SHP77 treated with DMSO at 0.1 percent for 48 hours (cell line): ENCODE data around the gene SAV1.
"Not testable (repeated sequence)": the region's sequence is repeated elsewhere in the genome, so short reads cannot be mapped to it uniquely, and the experiment has no call there.

Experiments used
- DNase-seq: peaks from one replicate; lab custom pipeline; 2025; lab: John Stamatoyannopoulos, UW

Gene SAV1

DNA sequence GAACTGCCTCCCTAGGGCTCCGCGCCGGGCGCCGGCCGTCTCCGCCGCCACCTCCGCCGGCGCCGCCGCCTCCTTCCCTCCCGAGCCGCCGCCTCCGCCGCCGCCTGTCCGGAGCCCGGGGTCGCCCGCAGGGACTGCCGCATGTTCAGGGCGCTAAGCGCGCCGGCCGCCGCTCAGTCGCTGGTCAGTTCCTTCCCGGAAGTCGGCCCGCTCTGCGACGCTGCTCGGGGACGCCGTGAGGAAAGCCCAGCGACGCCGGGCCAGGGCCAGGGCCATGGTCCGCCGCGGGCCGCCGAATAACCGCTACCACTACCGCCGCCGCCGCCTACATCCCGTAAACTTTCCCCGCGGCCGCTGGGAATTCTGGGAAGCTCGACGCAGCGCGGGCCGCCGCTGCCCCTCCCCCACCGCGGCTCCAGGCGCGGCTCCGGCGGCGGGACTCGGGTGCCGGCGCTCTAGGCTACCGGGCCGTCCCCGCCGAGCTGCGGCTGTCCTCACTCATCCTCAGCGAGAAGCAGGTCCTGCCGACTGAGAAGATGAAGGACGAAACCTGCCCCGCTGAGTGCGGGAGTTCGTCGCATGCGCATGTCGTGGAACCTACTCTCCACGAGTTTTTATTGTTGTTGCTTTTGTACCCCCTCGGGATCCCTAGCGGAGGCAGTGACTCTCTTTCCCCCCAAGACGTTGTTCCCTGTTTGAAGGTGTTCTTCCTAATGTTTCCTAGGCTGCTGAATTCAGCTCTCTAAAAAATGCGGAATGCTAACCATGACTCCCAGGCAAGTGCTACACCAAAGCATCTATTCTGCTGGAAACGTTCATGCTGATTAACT, at the start of gene SAV1:
SAV1 (minus strand) TSS at position 311 of the 830 bp plus-strand sequence. CDS start 339 bp downstream, outside the sequence.
- DNase-seq, result peak; percentile 74

DNA sequence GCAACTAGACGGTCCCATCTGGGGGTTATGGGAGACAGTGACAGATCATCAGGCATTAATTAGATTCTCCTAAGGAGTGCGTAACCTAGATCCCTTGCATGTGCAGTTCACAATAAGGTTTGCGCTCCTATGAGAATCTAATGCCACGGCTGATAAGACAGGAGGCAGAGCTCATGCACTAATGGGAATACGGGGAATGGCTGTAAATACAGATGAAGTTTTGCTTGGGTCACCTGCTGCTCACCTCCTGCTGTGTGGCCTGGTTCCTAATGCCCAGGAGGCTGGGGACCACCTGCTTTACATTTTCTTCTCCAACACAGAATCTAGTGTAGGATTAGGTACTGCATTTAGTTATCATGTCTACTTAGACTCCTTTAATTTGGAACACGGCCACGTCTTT, 49.7 kb upstream of the SAV1 start:
- no peak for DNase-seq

GRCh38 chr14:50714450-50715073, 46.5 kb upstream of the SAV1 start:
- no peak for DNase-seq

DNA sequence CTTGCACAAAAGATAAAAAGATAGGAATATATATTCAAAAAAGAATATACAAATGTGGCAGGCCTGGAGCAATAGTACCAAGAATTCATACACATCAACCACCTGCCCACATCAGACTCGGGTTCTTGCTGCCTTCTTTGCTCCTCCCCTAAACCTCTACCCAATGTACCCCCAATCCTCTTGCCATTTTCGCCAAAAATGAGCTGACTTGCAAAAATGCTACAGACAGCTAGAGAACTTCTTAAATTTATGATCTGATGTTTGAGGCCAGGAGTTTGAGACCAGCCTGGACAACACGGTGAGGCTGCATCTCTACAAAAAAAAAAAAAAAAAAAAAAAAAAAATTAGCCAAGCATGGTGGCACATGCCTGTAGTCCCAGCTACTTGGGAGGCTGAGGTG, 42.9 kb upstream of the SAV1 start:
- no peak for DNase-seq

- DNase-seq, result no peak
Observed at GRCh38 chr14:50705026-50705593, 37.0 kb upstream of the SAV1 start.

GRCh38 chr14:50704454-50705010, 36.4 kb upstream of the SAV1 start:
- DNase-seq, result no peak

DNA sequence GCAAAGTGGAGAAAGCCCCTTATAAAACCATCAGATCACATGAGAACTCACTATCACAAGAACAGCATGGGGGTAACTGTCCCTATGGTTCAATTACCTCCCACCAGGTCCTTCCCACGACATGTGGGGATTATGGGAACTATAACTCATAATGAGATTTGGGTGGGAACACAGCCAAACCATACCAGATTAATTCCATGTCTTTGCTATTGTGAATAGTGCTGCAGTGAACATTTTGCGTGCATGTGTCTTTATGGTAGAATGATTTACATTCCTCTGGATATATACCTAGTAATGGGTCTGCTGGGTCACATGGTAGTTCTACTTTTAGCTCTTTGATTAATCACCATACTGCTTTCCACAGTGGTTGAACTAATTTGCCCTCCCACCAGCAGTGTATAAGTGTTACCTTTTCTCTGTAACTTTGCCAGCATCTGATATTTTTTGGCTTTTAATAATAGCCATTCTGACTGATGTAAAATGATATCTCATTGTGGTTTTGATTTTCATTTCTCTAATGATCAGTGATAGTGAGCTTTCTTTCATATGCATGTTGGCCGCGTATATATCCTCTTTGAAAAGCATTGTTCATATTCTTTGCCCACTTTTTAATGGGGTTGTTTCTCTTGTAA, 29.7 kb upstream of the SAV1 start:
- no peak for DNase-seq

GRCh38 chr14:50694260-50694659, 26.2 kb upstream of the SAV1 start:
- not testable (repeated sequence) for DNase-seq

GRCh38 chr14:50688875-50689274, 20.8 kb upstream of the SAV1 start:
- DNase-seq, result no peak

- DNase-seq, result no peak
Observed at GRCh38 chr14:50679674-50680073, 11.6 kb upstream of the SAV1 start.

GRCh38 chr14:50678163-50678562, 10.1 kb upstream of the SAV1 start:
- DNase-seq, result no peak

DNA sequence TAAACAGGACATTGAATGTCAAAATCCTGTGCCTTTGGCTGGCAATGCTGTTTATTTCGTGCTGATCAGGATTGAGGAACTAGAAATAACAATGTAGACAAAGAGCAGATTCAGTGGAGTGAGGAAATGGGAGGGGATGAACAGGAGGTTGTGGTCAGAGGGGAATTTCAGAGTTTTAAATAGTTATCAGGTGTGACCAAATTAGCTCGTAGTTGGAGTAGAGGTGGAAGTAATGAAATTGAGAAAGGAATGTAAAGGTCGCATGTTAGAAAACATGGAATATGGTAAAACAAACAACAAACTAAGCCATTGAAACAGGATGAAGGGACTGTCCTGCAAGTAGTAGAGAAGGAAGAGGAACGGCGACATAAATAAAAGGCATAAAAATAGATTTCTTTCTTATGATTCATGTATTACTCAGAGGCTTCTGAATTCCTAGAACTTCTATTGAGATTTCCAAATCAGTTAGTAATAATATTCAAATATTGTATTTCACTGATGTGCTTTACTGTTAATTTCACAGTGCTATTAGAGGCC, 9.5 kb upstream of the SAV1 start:
- no peak for DNase-seq

DNA sequence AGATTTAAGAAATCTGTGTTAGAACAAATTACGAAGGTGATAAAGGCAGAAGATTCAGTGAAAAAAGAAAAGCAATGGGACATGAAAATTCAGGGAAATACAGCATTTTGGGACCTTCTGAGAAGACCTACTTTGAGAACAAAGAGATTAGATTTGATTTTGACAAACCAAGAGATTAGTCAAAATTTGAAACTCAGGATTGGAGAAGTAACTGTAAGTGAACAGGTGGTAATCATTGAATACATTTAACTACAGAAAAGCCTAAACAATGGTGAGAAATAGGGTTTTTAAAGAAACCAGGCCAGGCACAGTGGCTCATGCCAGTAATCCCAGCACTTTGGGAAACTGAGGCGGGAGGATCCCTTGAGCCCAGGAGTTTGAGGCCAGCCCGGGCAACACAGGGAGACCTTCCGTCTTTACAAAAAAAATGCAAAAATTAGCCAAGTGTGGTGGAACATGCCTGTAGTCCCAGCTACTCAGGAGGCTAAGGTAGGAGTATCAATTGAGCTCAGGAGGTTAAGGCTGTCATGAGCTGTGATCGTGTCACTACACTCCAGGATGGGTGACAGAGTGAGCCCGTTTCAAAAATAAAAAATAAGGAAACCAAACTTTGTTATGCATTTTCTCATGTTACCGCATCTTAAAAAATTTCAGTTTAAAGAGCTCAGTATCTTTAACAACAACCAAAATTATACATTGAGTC, 8.9 kb upstream of the SAV1 start:
- no peak for DNase-seq

GRCh38 chr14:50675597-50675996, 7.5 kb upstream of the SAV1 start:
- DNase-seq, result no peak

DNA sequence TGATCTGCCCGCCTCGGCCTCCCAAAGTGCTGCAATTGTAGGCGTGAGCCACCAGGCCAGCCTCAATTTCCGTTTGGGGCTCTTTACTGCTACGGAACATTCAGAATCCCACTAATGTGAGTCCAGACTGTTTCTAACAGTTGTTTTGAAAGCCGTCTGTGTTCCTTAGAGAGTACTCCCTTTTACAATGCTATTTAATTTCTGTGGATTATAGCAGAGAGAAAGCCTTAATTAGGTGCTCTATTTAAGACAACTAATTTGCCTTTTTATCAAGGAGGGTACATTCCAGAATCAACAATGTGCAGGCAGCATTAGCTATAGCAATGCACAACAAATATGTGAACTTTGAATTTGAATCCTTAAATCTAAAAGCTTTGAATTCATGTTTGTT, 2.8 kb upstream of the SAV1 start:
- no peak for DNase-seq

DNA sequence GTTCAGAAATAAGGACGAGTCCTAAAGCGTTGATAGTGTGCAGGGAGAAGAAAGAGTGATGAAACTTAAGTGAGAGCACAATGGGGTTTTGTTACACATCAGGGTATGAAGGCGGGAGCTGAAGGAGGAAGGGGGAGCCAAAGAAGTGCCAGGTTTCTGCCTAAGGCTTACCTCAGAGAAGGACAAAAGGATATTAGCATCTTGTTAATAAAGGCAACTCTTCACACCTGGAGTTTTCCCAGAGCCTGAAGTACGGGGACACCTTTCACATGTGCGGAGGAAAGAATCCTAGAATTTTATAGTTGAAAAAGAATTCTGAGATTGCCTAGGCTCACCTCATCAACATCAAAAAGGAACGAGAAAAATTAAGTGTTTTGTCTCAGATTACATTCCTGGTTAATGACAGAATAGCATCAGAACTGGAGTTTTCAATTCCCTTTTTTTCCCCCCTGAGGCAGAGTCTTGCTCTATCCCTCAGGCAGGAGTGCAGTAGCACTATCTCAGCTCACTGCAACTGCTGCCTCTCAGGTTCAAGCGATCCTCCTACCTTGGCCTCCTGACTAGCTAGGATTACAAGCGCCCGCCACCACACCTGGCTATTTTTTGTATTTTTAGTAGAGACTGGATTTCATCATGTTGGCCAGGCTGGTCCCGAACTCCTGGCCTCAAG, 2.2 kb upstream of the SAV1 start:
- DNase-seq, result no peak

DNA sequence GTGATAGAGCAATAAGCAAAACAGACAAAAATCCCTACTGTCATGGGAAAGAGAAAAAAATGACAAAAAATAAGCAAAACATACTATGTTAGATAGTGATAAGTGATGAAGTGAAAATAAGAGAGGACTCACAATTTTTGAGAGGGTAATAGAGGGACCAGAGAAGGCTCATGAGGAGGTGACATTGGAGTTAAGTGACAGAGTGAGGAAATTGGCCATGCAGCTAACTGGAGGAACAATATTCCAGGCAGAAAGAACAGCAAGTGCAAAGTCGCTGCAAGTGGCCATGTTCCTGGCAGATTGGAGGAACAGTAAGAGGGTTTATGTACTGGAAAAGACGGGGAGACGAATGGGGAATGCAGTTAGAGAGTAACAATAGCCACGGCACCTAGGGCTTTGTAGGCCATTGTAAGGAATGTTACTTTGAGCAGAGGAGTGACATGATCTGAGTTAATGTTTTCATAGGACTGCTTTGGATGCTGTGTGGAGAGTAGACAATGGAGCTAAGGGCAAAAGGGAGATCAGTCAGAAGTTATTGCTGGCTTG, 1.4 kb upstream of the SAV1 start:
- no peak for DNase-seq

DNA sequence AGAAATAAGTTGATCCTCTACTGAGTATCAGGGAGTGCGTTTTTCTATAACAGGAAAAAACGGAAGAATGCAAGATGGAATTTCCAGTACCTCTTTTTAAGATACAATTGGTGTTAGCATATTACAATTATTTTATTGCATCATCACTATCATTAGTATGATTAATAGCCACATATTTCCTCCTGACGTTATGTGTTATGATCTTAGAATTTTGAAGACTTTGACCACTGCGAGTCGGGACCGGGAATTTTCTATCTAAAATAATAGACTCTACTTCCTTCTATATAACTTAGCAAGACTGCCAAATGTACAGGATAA, 679 bp upstream of the SAV1 start:
- no peak for DNase-seq

DNA sequence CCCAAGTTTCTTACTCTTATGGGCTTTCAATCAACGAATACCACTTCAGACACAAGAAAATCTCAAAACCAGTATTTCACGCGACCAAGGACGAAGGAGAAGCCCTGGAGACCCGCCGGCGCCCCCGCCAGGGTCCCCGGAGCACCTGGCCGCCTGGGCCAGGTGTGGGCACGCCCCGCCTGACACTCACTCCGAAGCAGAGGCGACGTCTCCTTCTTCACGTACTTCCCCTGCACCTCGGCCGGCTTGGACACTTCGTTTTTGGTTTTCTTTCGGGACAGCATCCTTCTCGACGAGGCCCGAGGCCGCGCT, 466 bp downstream of the SAV1 start:
- no peak for DNase-seq

GRCh38 chr14:50666772-50667683, 1.1 kb downstream of the SAV1 start:
- no peak for DNase-seq
